Nephron (organoid): ENCODE measurements around the gene WDR55.
"Not testable (repeated sequence)": the region's sequence is repeated elsewhere in the genome, so short reads cannot be mapped to it uniquely, and the experiment has no call there.

Experiments used
- H3K27ac Mint-ChIP-seq, 3 experiments: 2 replicates each; pipeline ENCODE4 v1.8.0; 2020; ENCODE audit warnings: mixed read lengths in 3 of 3, mild to moderate bottlenecking in 2 of 3, moderate library complexity in 1 of 3
- H3K27me3 Mint-ChIP-seq: 2 replicates; pipeline ENCODE4 v1.8.0; 2021; ENCODE audit warnings: low read depth, mild to moderate bottlenecking, moderate library complexity, mixed read lengths
- H3K36me3 Mint-ChIP-seq: 2 replicates; pipeline ENCODE4 v1.8.0; 2020; ENCODE audit warnings: low read depth, mixed read lengths
- H3K4me1 Mint-ChIP-seq: 2 replicates; pipeline ENCODE4 v1.8.0; 2020; ENCODE audit warnings: mixed read lengths
- H3K4me3 Mint-ChIP-seq, 3 experiments: 2 replicates each; pipeline ENCODE4 v1.8.0; 2020; ENCODE audit warnings: mild to moderate bottlenecking in 3 of 3, mixed read lengths in 3 of 3, moderate library complexity in 2 of 3
- H3K9me3 Mint-ChIP-seq: 2 replicates; pipeline ENCODE4 v1.8.0; 2020; ENCODE audit warnings: mixed read lengths
- TF ChIP-seq, protein P1 (sequence below), 3 experiments: fragments of 200-600 bp; sonication (generic); IDR thresholded peaks; one replicate each; pipeline ENCODE4 v1.5.0; 2021; ENCODE audit warnings: antibody characterized with exemption in 3 of 3; ENCODE audit not compliant: unreplicated experiment in 3 of 3

The WDR55 gene

DNA sequence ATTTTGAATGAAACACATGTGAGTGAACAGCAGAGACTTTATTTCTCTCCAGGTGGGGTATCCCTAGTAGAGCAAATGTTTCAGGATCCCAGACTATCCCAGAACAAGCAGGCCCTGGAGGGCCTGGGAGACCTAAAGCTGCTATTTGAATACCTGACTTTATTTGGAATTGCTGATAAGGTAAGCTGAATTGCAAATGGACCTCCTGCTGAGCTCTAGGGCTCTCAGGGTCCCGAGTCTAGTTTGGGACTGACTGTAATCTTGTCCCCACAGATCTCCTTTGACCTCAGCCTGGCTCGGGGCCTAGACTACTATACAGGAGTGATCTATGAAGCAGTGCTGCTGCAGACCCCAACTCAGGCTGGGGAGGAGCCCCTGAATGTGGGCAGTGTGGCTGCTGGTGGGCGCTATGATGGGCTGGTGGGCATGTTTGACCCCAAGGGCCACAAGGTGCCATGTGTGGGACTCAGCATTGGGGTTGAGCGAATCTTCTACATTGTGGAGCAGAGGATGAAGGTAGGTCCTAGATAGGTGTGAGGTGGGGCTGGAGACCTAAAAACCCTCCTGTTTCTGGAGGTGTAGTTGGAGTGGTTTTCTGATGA, 32.3 kb downstream of the WDR55 start:
- peaks cover 26% of the 10 kb centered on the region for H3K4me1 Mint-ChIP-seq
- no peaks in the 10 kb centered on the region for H3K9me3 Mint-ChIP-seq
- no peak overlapping the region for H3K27ac Mint-ChIP-seq
- TF ChIP-seq, protein P1, sequence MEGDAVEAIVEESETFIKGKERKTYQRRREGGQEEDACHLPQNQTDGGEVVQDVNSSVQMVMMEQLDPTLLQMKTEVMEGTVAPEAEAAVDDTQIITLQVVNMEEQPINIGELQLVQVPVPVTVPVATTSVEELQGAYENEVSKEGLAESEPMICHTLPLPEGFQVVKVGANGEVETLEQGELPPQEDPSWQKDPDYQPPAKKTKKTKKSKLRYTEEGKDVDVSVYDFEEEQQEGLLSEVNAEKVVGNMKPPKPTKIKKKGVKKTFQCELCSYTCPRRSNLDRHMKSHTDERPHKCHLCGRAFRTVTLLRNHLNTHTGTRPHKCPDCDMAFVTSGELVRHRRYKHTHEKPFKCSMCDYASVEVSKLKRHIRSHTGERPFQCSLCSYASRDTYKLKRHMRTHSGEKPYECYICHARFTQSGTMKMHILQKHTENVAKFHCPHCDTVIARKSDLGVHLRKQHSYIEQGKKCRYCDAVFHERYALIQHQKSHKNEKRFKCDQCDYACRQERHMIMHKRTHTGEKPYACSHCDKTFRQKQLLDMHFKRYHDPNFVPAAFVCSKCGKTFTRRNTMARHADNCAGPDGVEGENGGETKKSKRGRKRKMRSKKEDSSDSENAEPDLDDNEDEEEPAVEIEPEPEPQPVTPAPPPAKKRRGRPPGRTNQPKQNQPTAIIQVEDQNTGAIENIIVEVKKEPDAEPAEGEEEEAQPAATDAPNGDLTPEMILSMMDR (IDR thresholded peaks at IDR 0.05; ENCODE audit: unreplicated experiment in 3 of 3) = no peak
- H3K27me3 Mint-ChIP-seq = no peaks in the 10 kb centered on the region
- peaks cover 64% of the 10 kb centered on the region for H3K36me3 Mint-ChIP-seq
- no peak overlapping the region for H3K4me3 Mint-ChIP-seq

GRCh38 chr5:140700177-140701144, 35.8 kb downstream of the WDR55 start, which contains the start of gene ZMAT2:
TSS of gene ZMAT2 (plus strand) at chr5:140700447. CDS start at chr5:140700461, 14 bp downstream.
- H3K27me3 Mint-ChIP-seq = no peaks in the 10 kb centered on the region
- H3K36me3 Mint-ChIP-seq = peaks cover 79% of the 10 kb centered on the region
- peaks cover 18% of the 10 kb centered on the region for H3K4me1 Mint-ChIP-seq
- H3K27ac Mint-ChIP-seq = peak within 1 kb of the TSS; percentile 44 to 88 (median 88)
- H3K9me3 Mint-ChIP-seq = no peaks in the 10 kb centered on the region
- H3K4me3 Mint-ChIP-seq = peak within 1 kb of the TSS; percentile 97 to 98 (median 98)
- TF ChIP-seq, protein P1 (IDR thresholded peaks at IDR 0.05; ENCODE audit: unreplicated experiment in 3 of 3) = no peak

- Mint-ChIP-seq H3K27me3 (peaks cover 5% of the 10 kb centered on the region), H3K4me1 (peaks cover 5% of the 10 kb centered on the region), H3K9me3 (peaks cover 5% of the 10 kb centered on the region), H3K4me3 (peak overlapping the region in 1 of 3 experiments; percentile 18), H3K36me3 (peaks cover 39% of the 10 kb centered on the region), H3K27ac (no peak overlapping the region)
- TF ChIP-seq, protein P1 (IDR thresholded peaks at IDR 0.05; ENCODE audit: unreplicated experiment in 3 of 3) = no peak
Measured at GRCh38 chr5:140707812-140708211, 43.1 kb downstream of the WDR55 start.

GRCh38 chr5:140708787-140709186, 44.1 kb downstream of the WDR55 start:
- H3K36me3 Mint-ChIP-seq = peaks cover 34% of the 10 kb centered on the region
- H3K9me3 Mint-ChIP-seq, H3K4me3 Mint-ChIP-seq, H3K4me1 Mint-ChIP-seq, H3K27me3 Mint-ChIP-seq, H3K27ac Mint-ChIP-seq: not testable (repeated sequence)

GRCh38 chr5:140710899-140711552, 46.3 kb downstream of the WDR55 start:
- Mint-ChIP-seq H3K4me3 (peak overlapping the region; percentile 86 to 90 (median 89)), H3K4me1 (peaks cover 5% of the 10 kb centered on the region), H3K36me3 (peaks cover 15% of the 10 kb centered on the region), H3K9me3 (peaks cover 5% of the 10 kb centered on the region), H3K27ac (peak overlapping the region; percentile 52 to 82 (median 55)), H3K27me3 (peaks cover 5% of the 10 kb centered on the region)
- TF ChIP-seq, protein P1 (IDR thresholded peaks at IDR 0.05; ENCODE audit: unreplicated experiment in 3 of 3) = no peak

GRCh38 chr5:140711794-140712193, 47.1 kb downstream of the WDR55 start:
- peaks cover 5% of the 10 kb centered on the region for H3K27me3 Mint-ChIP-seq
- no peak overlapping the region for H3K27ac Mint-ChIP-seq
- peaks cover 5% of the 10 kb centered on the region for H3K4me1 Mint-ChIP-seq
- TF ChIP-seq, protein P1 (IDR thresholded peaks at IDR 0.05; ENCODE audit: unreplicated experiment in 3 of 3) = no peak
- peaks cover 8% of the 10 kb centered on the region for H3K36me3 Mint-ChIP-seq
- H3K4me3 Mint-ChIP-seq = peak overlapping the region; percentile 86 to 90 (median 89)
- peaks cover 5% of the 10 kb centered on the region for H3K9me3 Mint-ChIP-seq
